GM18499 (cell line): ENCODE results near the gene RASSF6.
"Not testable (repeated sequence)": the region's sequence is repeated elsewhere in the genome, so short reads cannot be mapped to it uniquely, and the experiment has no call there.

Experiments used
- ATAC-seq: cut with Tn5 transposase; IDR thresholded peaks from one replicate; pipeline ENCODE4 v1.9.1; 2021; ENCODE audit warnings: moderate number of reproducible peaks; ENCODE audit not compliant: insufficient read depth, unreplicated experiment

Gene RASSF6

DNA sequence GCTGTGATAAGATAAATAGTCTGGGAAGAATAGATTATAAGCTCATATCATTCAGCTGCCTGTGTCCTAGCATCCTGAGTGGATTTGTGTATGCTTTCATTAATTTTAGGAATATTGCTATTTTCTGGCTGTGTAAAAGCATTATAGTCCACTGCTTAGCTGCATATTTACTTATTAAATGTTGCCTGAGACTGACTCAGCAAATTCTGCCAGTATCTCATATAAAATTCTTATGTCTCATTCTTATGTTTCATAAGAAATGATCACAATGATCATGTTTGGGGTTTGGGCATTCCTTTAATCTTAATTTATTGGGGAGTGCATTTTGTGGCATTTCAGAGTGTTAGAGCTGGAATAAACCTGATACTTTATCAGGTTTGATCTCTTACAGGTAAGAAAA, 34.9 kb downstream of the RASSF6 start:
- no peak for ATAC-seq

DNA sequence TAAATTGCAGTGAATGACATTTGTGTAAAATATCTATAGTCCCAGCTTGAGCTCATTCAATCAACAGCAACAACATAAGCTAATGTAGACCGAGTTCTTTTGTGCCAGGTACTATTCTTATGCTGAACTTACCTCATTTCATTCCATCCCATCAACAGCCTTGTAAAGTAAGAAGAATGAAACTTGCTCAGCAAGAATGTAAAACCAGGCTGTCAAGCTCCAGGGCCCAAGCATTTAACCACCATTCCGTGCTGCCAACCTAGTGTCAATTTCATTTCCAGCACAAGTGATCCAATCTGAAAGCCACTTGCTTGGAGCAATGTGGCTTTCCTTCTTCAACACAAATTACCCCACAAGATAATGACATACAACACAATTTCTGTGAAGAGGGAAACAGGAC, 36.6 kb downstream of the RASSF6 start:
- ATAC-seq, result no peak

DNA sequence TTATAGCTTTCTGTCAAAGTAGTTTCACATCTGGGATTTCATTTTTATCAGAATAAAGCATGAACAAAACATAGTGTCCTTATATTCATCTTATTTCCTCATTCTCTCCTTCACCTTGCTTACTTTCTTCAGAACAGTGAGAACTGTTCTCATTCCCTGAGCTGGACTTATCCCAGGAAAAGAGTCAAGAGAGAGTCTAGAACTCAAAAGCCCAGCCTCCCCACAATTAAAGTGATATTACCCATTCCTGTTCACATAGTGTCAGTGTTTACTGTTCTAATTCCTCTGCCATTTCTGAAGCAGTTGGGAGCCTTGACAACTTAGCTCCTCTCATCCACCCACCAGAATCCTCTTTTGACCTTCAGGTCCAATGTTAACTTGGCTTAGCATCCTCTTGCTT, 42.9 kb downstream of the RASSF6 start:
- no peak for ATAC-seq

GRCh38 chr4:73576381-73576780, 43.9 kb downstream of the RASSF6 start:
- no peak for ATAC-seq

GRCh38 chr4:73575660-73576059, 44.6 kb downstream of the RASSF6 start:
- no peak for ATAC-seq

- peak; percentile 84 for ATAC-seq
Observed at GRCh38 chr4:73573794-73574528, 46.3 kb downstream of the RASSF6 start.

DNA sequence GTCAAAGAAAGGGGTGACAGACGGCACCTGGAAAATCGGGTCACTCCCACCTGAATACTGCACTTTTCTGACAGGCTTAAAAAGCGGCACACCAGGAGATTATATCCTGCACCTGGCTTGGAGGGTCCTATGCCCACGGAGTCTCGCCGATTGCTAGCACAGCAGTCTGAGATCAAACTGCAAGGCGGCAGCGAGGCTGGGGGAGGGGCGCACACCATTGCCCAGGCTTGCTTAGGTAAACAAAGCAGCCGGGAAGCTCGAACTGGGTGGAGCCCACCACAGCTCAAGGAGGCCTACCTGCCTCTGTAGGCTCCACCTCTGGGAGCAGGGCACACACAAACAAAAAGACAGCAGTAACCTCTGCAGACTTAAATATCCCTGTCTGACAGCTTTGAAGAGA, 69.4 kb downstream of the RASSF6 start:
- not testable (repeated sequence) for ATAC-seq

DNA sequence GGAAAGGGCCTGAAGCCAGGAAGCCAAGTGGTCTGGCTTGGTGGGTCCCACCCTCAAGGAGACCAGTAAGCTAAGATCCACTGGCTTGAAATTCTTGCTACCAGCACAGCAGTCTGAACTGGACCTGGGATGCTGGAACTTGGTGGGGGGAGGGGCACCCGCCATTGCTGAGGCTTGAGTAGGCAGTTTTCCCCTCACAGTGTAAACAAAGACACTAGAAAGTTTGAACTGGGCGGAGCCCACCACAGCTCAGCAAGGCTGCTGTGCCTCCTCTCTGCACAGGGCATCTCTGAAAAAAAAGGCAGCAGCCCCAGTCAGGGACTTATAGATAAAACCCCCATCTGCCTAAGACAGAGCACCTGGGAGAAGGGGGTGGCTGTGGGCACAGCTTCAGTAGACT, 75.6 kb downstream of the RASSF6 start:
- ATAC-seq, result no peak

GRCh38 chr4:73541251-73541650, 79.0 kb downstream of the RASSF6 start:
- ATAC-seq, result no peak

DNA sequence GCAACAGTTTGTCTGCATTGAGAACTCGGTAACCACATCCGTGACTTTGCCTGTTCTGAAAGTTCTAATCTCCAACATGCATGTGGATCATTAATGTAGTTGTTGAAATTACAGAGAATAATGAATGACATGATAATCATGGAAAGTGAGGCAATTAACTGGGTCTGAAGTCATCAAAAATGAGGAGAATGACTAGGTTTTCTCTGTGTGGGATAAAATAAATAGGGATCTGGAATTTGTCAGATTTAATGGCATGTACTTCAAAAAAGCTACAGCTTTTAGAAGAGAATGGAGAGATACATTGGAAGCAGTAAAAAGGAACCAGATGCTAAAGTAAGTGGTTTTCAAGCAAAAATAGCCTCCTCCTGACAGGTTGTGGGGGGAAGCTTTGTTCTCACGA, 79.4 kb downstream of the RASSF6 start:
- ATAC-seq, result no peak

DNA sequence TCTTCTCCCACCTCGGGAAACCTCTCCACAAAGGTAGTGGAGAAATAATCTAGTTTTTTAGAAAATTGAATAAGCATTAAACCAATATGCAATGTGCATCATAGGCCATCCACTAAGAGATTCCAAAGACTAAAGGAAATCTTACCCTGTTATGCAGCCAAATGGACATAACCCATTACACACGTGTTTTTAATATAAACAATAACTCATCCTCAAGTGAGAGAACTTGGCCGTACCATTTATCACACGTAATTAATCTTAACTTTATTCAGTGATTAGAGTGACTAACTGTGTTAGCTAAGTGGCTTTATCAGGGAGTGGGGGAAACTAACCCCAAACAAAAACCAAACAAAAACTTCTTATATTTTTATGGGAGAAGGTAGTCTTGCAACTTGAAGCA, 80.8 kb downstream of the RASSF6 start:
- no peak for ATAC-seq

- ATAC-seq, result no peak
Observed at GRCh38 chr4:73538162-73538561, 82.1 kb downstream of the RASSF6 start.

DNA sequence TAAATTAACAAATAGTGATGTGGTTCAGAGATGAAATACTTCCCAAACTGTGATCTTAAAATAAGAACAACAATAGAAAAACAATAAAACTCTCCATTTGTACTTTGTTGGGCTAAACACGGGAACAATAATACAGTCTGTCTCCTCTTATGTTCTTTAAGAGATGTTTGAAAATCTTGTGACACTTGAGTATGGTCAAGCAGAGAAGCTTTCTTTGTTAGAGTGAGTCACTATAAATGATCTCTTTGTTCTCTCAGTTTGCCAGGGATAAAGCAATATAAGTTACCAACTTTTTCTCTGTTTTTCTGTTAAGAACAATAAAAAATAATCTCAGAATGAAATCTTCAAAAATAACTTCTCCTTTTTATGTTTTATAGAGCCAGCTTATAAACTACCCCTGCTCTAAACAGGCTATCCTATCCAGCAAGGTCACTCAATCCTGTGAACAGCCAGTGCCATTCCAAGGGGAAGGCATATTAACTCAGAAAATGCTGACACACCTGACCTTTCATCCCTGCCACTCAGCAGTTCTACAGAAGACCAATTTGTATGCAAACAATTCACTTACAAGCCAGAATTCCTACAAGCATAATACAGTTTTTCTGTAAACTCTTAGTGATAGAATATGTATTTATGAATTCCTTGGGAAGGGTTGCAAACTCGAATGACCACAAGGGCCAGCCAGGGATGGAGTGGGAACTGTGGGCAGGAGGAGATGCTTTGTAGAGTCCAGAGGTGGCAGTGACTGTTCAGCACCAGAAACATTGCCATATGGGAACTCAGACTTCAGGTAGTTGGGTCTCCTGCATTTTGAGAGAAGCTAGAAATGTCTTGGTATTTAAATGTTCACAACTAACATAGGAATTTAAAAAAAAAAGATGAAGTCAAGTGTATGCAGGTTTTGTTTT, 86.5 kb downstream of the RASSF6 start:
- no peak for ATAC-seq

- ATAC-seq, result no peak
Observed at GRCh38 chr4:73528171-73528570, 92.1 kb downstream of the RASSF6 start.

- peak; percentile 52 for ATAC-seq
Observed at GRCh38 chr4:73527196-73527595, 93.0 kb downstream of the RASSF6 start.

GRCh38 chr4:73525611-73526010, 94.6 kb downstream of the RASSF6 start:
- ATAC-seq, result no peak

GRCh38 chr4:73523126-73523525, 97.1 kb downstream of the RASSF6 start:
- no peak for ATAC-seq
